GM21717 (cell line): ENCODE measurements around the gene PPP1R1A.

ENCODE experiments used
- ATAC-seq: cut with Tn5 transposase; IDR thresholded peaks from one replicate; pipeline ENCODE4 v1.9.1; 2021; ENCODE audit warnings: mild to moderate bottlenecking, moderate library complexity; ENCODE audit not compliant: unreplicated experiment

The PPP1R1A gene

DNA sequence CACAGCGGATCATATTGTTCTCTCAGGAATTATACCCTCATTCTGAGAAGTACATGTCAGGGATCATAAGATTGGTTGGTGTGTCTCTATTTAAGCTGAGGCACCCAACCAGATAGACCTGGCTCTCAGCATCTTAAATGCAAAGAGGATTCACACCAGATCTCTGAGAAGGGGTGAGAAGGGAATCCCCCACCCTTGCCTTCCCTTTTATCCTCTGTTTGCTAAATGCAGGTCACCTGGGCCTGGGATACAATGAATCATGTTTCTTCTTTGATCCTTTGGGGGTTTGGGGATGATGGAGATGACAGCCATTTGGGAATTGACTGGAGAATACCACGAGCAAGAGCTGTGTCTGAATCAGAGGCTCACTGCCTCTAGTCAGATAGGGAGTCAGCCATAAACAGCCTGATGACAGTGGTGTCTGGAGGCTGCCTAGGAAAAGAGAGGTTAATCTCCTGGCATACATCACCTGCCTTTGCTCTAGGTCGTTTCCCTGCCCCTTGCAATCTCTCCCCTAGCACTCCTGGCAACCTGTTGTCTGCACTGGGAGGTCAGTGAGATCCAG, 50.2 kb downstream of the PPP1R1A start:
- ATAC-seq, result no peak

DNA sequence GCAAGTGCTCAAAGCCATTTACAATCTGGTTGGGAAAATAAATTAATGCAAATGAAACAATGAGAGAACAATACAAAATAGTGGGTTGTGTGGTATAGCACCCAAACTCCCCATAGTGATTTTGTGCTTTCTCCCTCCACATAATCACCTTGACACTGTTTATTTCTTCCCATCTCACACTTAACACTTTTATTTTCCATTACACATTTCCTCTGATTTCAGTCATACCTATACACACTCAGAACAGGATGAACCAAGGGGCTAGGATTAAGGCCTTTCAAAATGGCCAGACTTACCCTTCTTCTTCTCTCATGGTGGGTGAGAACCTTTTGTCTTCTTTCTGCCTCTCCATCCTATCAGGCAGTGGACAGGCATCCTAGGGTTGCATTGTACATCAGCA, 53.0 kb downstream of the PPP1R1A start:
- ATAC-seq, result no peak

- ATAC-seq, result no peak
Observed at GRCh38 chr12:54529581-54529980, 58.9 kb downstream of the PPP1R1A start.
